NCI-H345 (cell line): ENCODE results near the gene PAFAH2.
A peak's percentile ranks its signal among the peaks of the same experiment; 100 is the strongest.

Experiments
- DNase-seq: peaks from one replicate; lab custom pipeline; 2025; lab: John Stamatoyannopoulos, UW

PAFAH2 gene

DNA sequence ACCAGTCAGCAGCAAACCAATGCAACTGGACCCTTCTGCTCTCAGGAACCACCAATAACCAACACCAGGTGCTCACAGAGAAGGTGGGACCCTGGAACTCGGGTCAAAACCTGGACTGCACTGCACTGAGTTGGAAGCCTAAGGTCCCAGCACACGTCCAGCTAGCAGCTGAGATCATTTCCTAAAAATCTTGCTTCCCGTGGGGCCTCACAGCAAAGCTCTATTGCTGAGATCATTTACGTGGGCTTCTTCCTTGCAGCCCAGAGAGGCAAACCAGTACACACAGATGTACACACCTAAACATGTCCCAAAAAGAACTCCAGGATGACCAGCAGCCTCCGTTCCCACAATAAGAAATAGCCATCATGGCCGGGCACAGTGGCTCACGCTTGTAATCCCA is 68.8 kb downstream of the PAFAH2 start:
- no peak for DNase-seq

DNA sequence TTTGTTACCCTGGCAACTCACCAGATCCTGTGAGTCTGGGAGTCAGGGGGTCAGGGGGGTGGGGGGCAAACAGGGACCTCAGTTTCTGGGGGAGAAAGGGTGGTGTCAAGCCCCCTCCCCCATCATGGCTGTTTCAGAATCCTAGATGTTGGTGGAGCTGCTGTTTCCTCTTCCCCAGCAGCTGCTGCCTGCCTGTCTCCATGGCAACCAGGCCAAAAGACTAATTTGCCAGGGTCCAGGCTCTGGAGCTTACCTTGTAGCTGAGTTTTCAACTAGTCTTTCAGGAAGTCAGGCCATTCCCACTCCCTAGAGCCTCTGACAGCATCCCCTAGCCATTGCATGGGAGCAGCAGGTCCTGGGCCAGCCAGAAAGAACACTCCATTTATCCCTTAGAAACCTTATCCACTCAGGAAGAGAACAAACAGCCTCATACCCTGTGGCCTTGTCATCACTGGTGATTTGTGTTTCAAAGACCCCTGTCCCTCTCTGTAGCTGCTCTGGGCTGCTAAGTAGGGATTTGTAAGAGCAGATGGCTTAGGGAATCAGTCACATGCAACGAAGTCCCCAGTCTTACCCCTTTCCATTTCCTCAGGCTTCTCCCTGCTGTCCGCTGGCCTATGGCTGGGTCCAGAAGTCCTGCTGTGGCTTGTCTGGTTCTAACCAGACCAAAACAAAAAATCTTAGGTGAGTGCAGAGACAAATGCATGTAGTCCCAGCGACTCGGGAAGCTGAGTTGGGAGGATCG is 70.2 kb downstream of the PAFAH2 start:
- peak; percentile 18 for DNase-seq

DNA sequence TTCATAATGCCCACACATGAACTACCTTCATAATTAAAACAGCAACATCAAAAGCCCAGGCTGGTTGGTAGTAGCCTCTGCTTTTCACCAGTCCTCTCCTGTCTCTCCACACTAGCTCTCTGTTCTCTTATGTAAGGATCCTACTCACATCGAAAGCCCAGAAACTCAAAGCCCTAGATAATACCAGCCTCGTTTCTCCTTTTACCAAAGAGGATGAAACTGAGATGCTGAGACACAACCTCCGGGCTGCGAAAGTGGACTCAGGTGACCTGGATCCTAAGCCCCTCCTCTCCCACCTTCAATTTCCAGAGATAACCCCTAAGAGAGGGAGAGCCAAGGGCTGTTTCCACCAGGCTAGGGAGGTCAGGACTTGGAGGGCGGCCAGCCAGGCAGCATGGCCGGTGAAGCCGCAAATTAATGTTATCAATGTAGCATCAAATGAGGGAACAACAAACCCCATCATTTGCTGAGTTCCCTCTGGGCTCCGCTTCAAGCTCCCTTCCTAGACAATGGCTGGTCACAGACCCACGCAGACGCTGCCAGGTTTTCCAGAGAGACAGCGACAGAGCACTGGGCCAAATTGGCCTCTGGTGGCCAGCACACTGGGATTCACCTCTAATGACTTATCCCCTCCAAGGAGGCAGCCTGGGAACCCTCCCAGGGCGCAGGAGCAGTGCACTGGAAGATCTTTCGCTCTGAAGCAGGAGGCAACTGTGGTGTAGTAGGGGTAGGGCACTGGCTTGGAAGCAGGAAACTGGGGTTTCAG is 70.9 kb downstream of the PAFAH2 start:
- no peak for DNase-seq

DNA sequence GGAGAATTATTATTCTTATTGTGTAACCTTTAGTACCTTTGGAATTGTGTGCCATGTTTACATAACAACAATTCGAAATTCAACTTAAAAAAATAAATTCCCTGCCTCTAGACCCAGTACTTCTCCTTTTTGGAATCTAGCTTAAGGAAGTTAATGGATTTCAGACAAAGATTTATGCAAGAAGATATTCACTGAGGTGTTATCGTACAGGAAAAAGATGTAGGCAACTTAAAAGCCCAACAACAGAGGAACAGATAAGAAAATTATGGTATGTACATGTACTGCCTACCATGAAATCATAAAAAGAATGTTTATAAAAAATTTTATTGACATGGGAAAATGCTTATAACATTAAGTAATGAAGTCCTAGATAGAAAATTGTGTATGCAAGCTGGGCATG is 73.4 kb downstream of the PAFAH2 start:
- no peak for DNase-seq

DNA sequence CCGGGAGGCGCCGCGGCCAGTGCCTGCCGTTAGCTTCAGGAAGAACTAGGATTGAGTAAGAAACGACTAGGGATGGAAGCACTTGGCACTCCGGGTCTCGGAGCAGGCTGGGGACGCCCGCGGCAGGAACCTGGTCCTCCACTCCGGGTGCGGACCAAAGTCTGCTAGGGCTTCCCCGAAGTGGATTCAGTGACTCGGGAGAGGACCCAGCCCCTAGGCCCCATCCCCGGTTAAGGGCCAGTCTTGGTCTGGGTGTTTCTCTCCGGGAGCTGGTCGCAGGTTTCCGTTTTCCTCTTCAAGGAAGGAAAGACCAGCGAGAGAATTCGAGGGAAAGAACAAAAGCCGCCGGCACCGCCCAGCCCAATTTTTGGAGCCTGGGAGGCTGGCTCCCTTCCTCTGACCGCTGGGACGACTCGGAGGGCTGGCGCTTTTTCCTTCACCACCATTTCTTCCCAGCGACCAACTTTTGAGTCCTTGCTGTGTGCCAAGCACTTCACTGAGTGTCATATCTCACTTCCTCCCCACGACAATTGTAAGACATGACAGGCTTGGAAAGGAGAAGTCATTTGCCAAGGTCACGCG is 74.8 kb downstream of the PAFAH2 start:
- no peak for DNase-seq

DNA sequence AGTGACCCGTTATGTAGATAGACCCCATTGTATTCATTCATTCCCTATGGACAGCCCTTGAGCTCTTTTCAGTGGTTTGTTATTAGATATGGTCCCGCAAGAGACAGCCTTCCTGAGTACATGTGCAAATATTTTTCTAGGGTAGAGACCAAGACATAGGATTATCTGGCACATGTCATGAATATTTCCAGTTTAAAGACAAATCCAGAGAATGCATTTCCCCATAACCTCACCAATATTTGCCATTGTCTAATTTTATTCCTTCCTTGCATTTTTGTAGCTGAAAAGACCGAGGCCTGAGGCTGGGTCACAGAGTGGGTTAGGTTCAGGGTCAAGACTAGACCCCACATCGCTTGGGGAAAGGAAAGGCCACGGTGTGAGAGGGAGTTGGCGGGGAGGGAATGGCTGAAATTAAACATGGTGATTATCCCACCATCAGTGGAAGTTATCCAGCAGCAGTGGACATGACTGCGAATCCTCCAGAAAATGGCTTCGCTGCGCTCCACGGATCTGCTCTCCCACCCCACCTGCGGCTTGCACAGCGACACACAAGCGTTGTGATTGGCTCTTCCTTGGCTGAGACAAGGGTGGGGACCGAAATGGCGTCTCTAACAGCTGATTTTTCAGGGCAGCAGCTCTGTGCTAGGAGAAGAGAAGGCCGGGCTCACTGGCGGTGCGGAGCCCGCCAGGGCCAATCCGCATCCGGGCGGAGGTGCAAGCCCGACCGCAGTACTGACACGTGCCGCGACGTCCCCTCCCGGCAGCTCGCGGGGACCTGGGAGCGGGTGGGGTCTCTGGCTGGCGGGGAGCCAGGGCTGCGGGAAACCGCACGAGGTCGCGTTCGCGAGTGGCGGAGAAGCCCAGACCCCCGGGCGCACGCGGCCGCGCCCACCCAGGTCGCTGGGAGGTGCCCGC is 75.5 kb downstream of the PAFAH2 start:
- no peak for DNase-seq

DNA sequence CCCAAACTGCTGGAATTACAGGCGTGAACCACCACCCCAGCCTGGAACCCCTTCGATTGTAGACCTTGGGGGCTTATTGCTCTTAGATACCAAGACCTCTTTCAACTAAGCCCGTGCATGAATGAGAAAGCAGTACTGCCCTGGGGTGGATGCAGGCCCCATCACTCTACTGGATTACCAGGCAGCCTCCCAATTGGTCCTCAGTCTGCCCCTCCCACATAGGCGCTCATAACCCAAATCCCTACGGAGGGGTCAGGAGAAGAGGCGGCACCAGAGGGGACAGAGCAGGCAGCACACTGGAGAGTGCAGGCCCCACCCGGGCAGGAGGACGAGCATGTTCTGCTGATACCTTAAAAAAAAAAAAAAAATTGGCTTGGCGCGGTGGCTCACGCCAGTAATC is 79.2 kb downstream of the PAFAH2 start:
- DNase-seq: no peak

DNA sequence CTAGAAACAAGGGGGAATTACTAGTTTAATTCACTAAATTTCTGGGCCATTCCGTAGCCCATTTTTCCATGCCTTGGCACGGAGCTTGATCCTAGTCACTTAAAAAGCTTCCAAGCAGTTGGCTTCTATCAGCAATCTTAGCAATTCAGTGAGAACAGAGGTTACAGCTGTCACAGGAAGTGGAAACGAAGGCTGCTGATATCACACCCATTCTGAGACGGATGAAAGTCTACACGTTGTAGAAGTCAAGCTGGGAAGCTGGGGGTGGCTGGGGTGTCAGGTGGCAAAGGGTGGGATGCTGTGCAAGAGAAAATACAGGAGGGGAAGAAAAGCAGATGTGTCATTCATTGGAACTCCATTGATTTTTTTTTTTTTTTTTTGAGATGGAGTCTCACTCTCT is 79.9 kb downstream of the PAFAH2 start:
- DNase-seq: no peak

DNA sequence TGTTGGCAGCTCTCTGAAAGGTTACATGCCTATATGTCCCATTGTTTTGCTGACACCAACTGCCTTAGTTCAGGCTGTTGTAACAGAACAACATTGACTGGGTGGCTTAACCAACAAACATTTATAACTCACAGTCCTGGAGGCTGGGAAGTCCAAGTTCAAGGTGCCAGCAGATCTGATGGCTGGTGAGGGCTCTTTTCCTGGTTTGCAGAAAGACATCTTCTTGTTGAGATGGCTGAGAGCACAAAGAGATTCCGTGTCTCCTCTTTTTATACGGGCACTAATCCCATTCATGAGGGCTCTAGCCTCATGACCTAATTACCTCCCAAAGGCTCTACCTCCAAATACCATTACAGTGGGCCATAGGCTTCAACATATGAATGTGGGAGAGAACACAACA is 81.4 kb downstream of the PAFAH2 start:
- no peak for DNase-seq

DNA sequence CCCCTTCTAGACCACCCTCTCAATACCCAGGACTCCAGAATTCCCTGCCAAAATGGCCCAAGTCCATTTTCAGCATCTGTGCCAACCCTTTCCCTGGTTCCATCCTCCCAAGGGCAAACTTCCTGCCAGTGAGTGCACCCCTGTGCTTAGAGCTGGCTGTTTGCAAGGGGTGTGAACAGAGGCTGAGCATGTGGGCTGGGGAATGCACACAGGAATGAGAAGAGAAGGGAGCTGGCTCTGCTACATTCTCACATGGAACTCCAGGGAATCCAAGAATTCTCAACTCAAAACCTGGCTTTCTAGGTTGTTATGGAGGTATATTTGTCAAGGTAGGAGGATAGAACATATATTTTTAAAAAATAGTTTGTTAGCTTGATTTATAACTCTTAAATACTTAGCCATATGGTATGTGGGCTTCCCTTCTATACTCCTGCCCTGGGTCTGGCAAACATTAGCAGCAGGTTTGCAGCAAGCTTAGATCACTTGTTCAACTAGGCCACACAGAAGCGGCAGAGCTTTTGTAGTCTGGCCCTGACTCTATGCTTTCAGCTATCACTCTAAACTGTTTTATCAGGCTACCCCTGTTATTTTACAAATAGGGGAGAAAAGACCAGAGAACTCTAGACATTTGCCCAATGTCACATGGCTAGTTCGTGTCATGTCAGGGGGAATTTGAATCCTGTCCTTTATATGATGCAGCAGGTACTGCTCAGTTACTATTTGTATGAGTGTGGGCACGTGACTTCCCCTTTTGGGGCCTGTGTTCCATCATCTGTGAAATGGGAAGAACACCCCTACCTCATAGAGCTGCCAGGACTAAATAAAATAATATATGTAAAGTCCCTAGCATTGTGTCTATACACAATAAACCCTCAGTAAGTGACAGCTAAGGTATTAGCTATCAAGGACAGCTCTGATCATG is 83.5 kb downstream of the PAFAH2 start:
- DNase-seq: no peak

DNA sequence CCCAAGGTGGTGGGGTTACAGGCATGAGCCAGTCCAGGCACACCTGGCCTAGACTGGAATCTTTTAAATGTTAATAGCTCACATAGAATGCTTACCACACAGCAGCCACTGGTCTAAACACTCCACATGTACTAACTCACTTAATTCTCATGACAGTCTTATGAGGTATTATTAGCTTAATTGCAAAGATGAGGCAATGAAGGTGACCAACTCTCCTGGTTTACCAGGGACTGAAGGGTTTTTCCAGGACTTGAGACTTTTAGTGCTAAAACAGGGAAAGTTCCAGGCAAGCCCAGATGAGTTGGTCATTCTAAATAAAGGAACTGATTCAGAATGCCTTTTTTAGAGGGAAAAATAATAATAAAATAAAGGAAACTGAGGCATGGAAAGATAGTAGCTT is 84.7 kb downstream of the PAFAH2 start:
- no peak for DNase-seq

DNA sequence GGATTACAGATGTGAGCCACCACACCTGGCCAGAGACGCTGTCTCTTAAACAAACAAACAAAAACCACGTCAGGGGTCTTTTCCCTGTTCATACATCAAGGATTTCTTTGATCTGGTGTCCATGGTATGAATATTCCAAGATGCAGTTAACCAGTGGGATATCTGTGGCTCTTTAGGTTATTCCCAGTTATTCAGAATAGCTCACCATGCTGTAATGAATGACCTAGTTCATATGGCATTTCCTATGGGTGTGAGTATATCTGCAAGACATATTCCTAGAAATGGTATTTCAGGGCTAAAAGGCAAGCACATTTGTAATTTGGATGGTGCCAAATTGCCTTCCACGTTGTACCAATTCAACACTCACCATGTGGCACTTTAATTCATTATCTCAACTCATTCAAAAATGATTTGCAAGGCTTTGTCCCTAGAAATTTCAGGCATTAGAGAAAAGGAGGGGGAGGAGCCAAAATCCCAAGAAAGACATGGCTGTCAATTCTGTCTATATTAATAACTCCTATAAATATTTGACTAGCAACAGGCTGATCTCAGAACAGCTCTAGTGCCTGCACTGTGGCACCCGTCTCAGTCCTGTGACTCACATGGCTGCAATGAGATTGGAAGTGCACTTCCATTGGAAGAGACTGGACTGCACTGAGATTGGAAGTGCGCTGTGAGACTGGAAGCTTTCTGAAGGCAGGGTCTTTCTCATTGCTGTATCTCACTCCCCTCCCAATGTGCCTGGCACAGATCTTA is 85.6 kb downstream of the PAFAH2 start:
- no peak for DNase-seq

DNA sequence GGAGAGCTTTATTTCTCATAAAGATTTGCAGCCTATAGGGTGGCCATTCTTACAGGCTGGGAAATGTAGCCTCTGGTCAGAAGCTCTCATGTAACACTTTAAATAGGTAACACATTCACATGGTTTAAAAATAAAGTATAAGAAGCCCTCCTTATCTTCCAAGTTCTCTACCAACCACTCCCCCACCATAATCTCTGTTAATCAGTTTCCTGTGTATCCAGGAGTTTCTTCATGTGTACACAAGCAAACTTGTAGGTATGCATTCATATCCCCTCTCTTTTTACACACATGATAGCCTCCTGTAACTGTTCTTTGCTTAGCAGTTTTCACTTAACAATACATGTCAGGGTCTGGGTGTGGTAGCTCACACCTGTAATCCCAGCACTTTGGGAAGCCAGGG is 86.7 kb downstream of the PAFAH2 start:
- no peak for DNase-seq
